ENCODE results near the gene CCDC68.

CCDC68 gene

DNA sequence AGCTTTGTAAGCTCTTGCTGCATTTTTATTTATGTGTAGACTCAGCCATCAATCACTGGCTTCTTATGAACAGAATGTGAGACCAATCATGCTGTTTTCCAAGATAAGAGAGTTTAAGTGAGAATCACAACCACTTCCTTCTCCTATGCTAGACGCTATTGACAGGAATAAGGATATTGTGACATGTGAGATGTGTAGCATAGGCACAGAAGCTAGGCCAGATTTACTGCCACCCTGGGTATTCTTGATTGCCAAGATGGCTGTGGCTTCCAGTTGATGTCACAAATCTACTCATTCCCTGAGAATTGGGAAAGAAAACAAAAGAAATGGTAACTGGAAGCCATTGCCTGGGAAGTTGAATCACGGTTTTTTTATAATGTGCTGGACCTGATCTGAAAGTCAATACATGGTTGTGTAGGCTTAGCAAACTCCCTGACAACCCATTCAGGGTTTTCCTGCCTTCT is 81.1 kb downstream of the CCDC68 start:
- Mint-ChIP-seq H3K4me3 (no peak overlapping the region), H3K4me1 (peaks cover 5% of the 10 kb centered on the region), H3K9me3 (no peaks in the 10 kb centered on the region), H3K27me3 (ENCODE audit: low read depth) (peaks cover 4% of the 10 kb centered on the region), H3K36me3 (ENCODE audit: low read depth) (no peaks in the 10 kb centered on the region), H3K27ac (no peak overlapping the region)
- TF ChIP-seq, protein P1, sequence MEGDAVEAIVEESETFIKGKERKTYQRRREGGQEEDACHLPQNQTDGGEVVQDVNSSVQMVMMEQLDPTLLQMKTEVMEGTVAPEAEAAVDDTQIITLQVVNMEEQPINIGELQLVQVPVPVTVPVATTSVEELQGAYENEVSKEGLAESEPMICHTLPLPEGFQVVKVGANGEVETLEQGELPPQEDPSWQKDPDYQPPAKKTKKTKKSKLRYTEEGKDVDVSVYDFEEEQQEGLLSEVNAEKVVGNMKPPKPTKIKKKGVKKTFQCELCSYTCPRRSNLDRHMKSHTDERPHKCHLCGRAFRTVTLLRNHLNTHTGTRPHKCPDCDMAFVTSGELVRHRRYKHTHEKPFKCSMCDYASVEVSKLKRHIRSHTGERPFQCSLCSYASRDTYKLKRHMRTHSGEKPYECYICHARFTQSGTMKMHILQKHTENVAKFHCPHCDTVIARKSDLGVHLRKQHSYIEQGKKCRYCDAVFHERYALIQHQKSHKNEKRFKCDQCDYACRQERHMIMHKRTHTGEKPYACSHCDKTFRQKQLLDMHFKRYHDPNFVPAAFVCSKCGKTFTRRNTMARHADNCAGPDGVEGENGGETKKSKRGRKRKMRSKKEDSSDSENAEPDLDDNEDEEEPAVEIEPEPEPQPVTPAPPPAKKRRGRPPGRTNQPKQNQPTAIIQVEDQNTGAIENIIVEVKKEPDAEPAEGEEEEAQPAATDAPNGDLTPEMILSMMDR (IDR thresholded peaks at IDR 0.05; ENCODE audit: unreplicated experiment in 3 of 3) = no peak

DNA sequence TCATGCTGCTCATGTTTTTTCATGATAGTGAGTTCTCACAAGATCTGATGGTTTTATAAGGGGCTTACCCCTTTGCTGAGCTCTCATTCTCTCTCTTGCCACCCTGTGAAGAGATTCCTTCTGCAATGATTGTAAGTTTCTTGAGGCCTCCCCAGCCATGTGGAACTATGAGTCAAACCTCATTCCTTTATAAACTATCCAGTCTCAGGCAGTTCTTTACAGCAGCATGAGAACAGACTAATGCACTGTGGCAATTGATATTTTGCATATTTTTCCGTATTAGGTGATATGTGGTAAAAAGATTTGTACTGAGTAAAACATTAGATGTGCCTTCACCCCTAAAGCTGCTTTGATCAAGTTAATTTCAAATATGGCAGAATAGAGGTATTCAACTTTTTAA is 82.2 kb downstream of the CCDC68 start:
- H3K27ac Mint-ChIP-seq = no peak overlapping the region
- TF ChIP-seq, protein P1 (IDR thresholded peaks at IDR 0.05; ENCODE audit: unreplicated experiment in 3 of 3) = no peak

DNA sequence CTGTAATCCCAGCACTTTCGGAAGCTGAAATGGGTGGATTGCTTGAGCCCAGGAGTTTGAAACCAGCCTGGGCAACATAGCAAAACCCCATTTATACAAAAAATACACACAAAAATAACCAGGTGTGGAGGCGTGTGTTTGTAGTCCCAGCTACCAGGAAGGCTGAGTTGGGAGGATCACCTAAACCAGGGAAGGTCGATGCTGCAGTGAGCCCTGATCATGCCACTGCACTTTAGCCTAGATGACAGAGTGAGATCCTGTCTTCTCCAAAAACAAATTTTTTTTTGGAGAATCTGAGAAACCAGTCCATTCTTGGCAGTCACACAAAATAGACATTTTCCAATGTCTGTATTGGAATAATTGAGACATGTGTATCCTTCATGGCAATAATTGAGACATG is 84.2 kb downstream of the CCDC68 start:
- Mint-ChIP-seq H3K4me1 (no peaks in the 10 kb centered on the region), H3K27ac (no peak overlapping the region), H3K9me3 (no peaks in the 10 kb centered on the region), H3K36me3 (ENCODE audit: low read depth) (no peaks in the 10 kb centered on the region), H3K27me3 (ENCODE audit: low read depth) (no peaks in the 10 kb centered on the region), H3K4me3 (no peak overlapping the region)
- TF ChIP-seq, protein P1 (IDR thresholded peaks at IDR 0.05; ENCODE audit: unreplicated experiment in 3 of 3) = no peak

More for the DNA sequence above, 82.2 kb downstream of the CCDC68 start:
- H3K4me3 Mint-ChIP-seq = no peak overlapping the region
- H3K27me3 Mint-ChIP-seq (ENCODE audit: low read depth) = peaks cover 4% of the 10 kb centered on the region
- H3K4me1 Mint-ChIP-seq = peaks cover 5% of the 10 kb centered on the region
- no peaks in the 10 kb centered on the region for H3K36me3 Mint-ChIP-seq (ENCODE audit: low read depth)
- no peaks in the 10 kb centered on the region for H3K9me3 Mint-ChIP-seq

DNA sequence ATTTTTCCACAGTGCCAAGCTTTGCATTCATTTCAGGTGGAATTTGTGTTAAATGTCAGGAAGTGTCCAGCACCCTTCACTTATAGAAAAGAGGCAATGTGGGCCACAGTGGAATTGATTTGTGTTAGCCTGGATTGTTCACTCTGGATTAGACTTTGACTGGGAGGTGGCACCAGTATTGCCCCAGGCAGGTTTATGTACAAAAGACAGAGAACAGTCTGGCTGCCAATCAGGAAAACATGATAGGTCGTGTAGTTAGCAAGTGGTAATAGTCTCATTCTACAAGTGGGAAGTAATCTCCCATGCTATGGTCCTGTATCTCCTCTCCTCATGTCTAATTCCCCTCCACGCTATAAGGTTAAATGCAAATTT is 85.4 kb downstream of the CCDC68 start:
- Mint-ChIP-seq H3K4me1 (no peaks in the 10 kb centered on the region), H3K27ac (no peak overlapping the region), H3K9me3 (no peaks in the 10 kb centered on the region), H3K27me3 (ENCODE audit: low read depth) (no peaks in the 10 kb centered on the region), H3K4me3 (no peak overlapping the region), H3K36me3 (ENCODE audit: low read depth) (no peaks in the 10 kb centered on the region)
- TF ChIP-seq, protein P1 (IDR thresholded peaks at IDR 0.05; ENCODE audit: unreplicated experiment in 3 of 3) = no peak

DNA sequence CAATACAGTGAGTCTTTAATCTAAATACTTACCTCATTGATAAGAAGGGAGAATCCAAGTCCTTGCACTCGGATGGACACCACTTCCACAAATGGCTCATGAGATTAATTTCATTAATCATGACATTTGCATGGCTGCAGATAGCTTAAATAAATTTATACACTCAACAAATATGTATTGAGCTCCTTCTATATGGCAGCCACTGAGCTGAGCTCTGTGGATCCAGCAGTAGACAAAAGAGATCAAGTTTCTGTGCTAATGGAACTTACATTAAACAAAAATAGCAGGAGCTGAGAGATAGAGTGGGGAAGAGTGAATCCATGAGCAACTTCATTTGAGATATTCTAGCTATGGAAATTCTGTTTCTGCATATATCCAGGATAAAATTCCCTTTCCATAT is 86.6 kb downstream of the CCDC68 start:
- TF ChIP-seq, protein P1 (IDR thresholded peaks at IDR 0.05; ENCODE audit: unreplicated experiment in 3 of 3) = no peak
- no peaks in the 10 kb centered on the region for H3K9me3 Mint-ChIP-seq
- no peaks in the 10 kb centered on the region for H3K27me3 Mint-ChIP-seq (ENCODE audit: low read depth)
- H3K27ac Mint-ChIP-seq = no peak overlapping the region
- H3K36me3 Mint-ChIP-seq (ENCODE audit: low read depth) = no peaks in the 10 kb centered on the region
- H3K4me3 Mint-ChIP-seq = no peak overlapping the region
- H3K4me1 Mint-ChIP-seq = no peaks in the 10 kb centered on the region

DNA sequence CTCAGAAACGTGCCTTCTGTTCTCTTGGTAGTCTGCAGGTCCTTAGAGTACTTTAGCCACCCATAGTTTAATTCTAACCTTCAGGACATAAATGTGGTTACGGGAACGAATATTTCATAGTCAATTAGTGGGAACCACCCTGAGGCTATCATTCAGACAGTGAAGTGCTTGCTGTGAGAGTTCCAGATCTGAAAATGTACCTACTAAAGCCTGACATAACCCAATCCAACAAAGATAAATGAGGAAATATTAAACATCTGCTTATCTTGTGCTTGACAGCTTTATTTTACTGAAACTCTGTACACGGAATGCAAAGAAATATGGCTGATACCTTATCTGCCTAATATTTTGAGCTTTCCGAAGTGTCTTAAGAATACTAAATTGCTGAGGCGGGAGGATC is 88.0 kb downstream of the CCDC68 start:
- Mint-ChIP-seq H3K36me3 (ENCODE audit: low read depth) (no peaks in the 10 kb centered on the region), H3K4me1 (no peaks in the 10 kb centered on the region), H3K4me3 (no peak overlapping the region), H3K27ac (no peak overlapping the region), H3K9me3 (no peaks in the 10 kb centered on the region), H3K27me3 (ENCODE audit: low read depth) (no peaks in the 10 kb centered on the region)
- TF ChIP-seq, protein P1 (IDR thresholded peaks at IDR 0.05; ENCODE audit: unreplicated experiment in 3 of 3) = no peak
